Breast epithelium (tissue), 4 donors: Measurements from ENCODE around the gene ARHGAP4. TPM values are rescaled to one million over a fixed set of nuclear protein-coding genes. Genes with fewer than 3 reads are reported as not detected.

ENCODE experiments used
- DNase-seq, 2 donors: peaks; one replicate each; pipeline ENCODE4 v3.0.0-alpha.2; 2019; ENCODE audit warnings: low spot score in 2 of 2
- H3K27ac ChIP-seq, 2 donors: fragments of 200-600 bp; sonication (generic) in 1 of 2; one replicate each; pipeline ENCODE4 v1.5.1; 2016 to 2019; ENCODE audit warnings: mild to moderate bottlenecking in 1 of 2
- H3K27me3 ChIP-seq, 2 donors: fragments of 200-600 bp; sonication (generic) in 1 of 2; one replicate each; pipeline versions ENCODE4 v1.5.1 to v1.6.0; 2017 to 2019; ENCODE audit warnings: control low read depth in 1 of 2, mild to moderate bottlenecking in 1 of 2
- H3K36me3 ChIP-seq: fragments of 200-600 bp; one replicate; pipeline ENCODE4 v1.5.1; 2019
- H3K4me1 ChIP-seq, 2 donors: fragments of 200-600 bp; sonication (generic); one replicate each; pipeline ENCODE4 v1.5.1; 2016 to 2019; ENCODE audit warnings: control low read depth in 1 of 2
- H3K4me3 ChIP-seq, 3 donors: fragments of 200-600 bp; sonication (generic); 1 replicate in 2 of 3; 2 replicates in 1 of 3; pipeline ENCODE4 v1.5.1; 2016 to 2019; ENCODE audit warnings: mild to moderate bottlenecking in 3 of 3, moderate library complexity in 2 of 3
- H3K9me3 ChIP-seq, 2 donors: fragments of 200-600 bp; sonication (generic) in 1 of 2; one replicate each; pipeline ENCODE4 v1.5.1; 2016 to 2019; ENCODE audit warnings: control low read depth in 1 of 2
- POLR2A ChIP-seq: fragments of 450-650 bp; IDR thresholded peaks from one replicate; pipeline ENCODE4 v1.6.1; 2016; ENCODE audit warnings: antibody characterized with exemption, mild to moderate bottlenecking, moderate library complexity
- POLR2AphosphoS5 ChIP-seq, 3 donors: sonication (generic); formaldehyde crosslinking; IDR thresholded peaks; one replicate each; pipeline ENCODE4 v1.6.1; 2017; ENCODE audit warnings: antibody characterized with exemption in 3 of 3
- intact Hi-C: fragments of 100-400 bp; cut with DNase I; formaldehyde crosslinking; loops from one replicate; pipeline ENCODE4 v1.15.1; 2023; ENCODE audit warnings: low total_unique reads
- total RNA-seq, 3 donors: library from RNA; depleted of rRNA; stranded (reverse); fragments of >200 nt; gene quantifications; one replicate each; pipeline ENCODE4 v1.1.0, GENCODE V29; 2016
- TF ChIP-seq, protein P1 (sequence below), 3 donors: fragments of 450-650 bp; IDR thresholded peaks; one replicate each; pipeline ENCODE4 v1.5.1; 2016 to 2017; ENCODE audit warnings: antibody characterized with exemption in 3 of 3, mild to moderate bottlenecking in 3 of 3, moderate library complexity in 3 of 3

The ARHGAP4 gene
- total RNA-seq, 3 donors from 2014 or later = 18.4 to 21.5 (median 19.8) TPM

DNA sequence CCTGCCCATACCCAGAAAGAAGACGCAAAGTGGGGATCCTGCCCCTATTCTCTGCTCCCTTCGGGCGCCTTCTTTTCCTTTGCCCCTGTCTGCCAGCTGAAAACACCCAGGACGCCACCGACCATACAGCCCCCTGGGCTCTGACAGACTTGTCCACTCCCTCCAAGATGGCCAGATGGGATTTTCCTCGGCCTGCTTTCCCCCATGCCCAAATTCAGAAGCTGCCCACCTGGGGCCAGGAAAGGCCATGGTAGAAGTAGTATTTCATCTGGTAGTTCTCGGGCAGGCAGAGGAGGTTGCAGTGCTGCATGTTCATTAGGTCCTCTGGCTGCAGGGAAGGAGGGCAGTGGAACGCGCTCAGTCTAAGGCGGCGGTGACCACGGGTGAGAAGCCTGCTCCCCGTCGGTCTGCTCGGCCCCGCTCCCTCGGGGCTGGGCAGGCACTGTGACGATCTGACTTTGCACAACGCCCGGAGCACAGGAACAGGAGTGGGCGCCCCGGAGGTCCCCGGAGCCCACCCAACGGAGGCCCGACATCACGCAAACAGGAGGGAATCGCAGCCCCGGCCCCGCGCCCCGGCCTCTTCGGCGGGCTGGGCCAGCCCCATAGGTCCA is 8.2 kb upstream of the ARHGAP4 start:
- intact Hi-C loops = no loop called here
- Histone ChIP-seq H3K4me3 (peak overlapping the region; percentile 62 to 88 (median 63)), H3K36me3 (no peaks in the 10 kb centered on the region), H3K27me3 (peaks cover 0 to 14% of the 10 kb centered on the region in 2 donors), H3K9me3 (no peaks in the 10 kb centered on the region), H3K4me1 (no peaks in the 10 kb centered on the region), H3K27ac (peak overlapping the region in 1 of 2 donors; percentile 52)
- DNase-seq = no peak
- no peak for TF ChIP-seq POLR2A
- TF ChIP-seq, protein P1, sequence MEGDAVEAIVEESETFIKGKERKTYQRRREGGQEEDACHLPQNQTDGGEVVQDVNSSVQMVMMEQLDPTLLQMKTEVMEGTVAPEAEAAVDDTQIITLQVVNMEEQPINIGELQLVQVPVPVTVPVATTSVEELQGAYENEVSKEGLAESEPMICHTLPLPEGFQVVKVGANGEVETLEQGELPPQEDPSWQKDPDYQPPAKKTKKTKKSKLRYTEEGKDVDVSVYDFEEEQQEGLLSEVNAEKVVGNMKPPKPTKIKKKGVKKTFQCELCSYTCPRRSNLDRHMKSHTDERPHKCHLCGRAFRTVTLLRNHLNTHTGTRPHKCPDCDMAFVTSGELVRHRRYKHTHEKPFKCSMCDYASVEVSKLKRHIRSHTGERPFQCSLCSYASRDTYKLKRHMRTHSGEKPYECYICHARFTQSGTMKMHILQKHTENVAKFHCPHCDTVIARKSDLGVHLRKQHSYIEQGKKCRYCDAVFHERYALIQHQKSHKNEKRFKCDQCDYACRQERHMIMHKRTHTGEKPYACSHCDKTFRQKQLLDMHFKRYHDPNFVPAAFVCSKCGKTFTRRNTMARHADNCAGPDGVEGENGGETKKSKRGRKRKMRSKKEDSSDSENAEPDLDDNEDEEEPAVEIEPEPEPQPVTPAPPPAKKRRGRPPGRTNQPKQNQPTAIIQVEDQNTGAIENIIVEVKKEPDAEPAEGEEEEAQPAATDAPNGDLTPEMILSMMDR (IDR thresholded peaks at IDR 0.05) = no peak
- TF ChIP-seq POLR2AphosphoS5 (IDR thresholded peaks at IDR 0.05) = no peak

DNA sequence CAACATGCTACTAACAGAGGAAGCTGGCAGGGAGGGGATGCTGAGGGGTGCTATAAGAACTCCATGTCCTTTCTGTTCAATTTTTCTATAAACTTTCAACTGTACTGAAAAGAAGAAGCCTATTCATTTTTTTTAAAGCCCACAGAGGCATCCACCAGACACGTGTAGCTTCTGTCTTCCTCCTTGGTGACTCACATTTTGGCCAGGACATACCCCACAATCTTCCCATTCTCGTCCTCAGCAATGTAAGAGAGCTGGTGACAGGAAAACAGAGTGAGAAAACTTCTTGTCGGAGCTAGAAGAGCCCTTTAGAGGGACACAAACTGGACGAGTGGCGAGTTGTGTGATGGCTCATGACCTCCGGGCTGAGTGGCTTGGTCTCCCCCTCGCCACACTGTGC is 7.7 kb upstream of the ARHGAP4 start:
- Histone ChIP-seq H3K27me3 (peaks cover 0 to 14% of the 10 kb centered on the region in 2 donors), H3K4me1 (no peaks in the 10 kb centered on the region), H3K4me3 (peak overlapping the region; percentile 62 to 88 (median 63)), H3K9me3 (no peaks in the 10 kb centered on the region), H3K27ac (no peak overlapping the region), H3K36me3 (no peaks in the 10 kb centered on the region)
- no peak for DNase-seq
- intact Hi-C loops = no loop called here
- TF ChIP-seq POLR2A = no peak
- TF ChIP-seq POLR2AphosphoS5 (IDR thresholded peaks at IDR 0.05) = no peak
- TF ChIP-seq, protein P1 (IDR thresholded peaks at IDR 0.05) = no peak

DNA sequence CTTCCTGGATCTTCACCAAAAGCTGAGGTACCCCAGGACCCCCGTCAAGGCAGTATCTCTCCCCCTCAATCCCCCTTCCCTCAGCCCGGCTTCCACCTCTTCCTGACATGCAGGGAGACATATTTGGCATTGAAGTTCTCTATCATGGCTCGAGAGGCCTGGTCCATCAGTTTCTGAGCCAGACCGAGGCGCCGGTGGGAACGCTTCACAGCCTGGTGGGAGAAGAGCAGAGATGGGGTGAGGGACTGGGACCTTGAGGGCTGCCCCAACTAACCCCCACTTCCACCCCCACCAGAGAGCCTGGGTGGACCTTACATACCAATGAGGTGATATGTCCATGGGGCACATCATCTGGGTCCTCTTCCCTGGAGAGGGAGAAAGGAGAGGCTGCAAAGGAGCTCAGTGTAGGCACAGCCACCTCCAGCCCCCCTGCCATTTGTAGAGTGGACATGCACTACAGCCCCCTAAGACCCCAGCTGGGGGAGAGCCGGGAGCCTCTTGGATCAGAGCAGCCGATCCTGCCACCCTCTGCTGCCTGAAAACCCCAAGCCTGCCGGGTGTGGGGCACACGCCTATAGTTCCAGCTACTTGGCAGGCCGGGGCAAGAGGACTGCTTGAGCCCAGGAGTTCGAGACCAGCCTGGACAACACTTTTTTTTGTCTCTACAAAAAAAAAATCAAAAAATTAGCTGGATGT is 6.3 kb upstream of the ARHGAP4 start:
- no peak overlapping the region for H3K27ac ChIP-seq
- TF ChIP-seq, protein P1 (IDR thresholded peaks at IDR 0.05) = no peak
- TF ChIP-seq POLR2AphosphoS5 (IDR thresholded peaks at IDR 0.05) (no peak), POLR2A (no peak)
- H3K36me3 ChIP-seq = no peaks in the 10 kb centered on the region
- no peak overlapping the region for H3K4me3 ChIP-seq
- peaks cover 0 to 19% of the 10 kb centered on the region in 2 donors for H3K27me3 ChIP-seq
- H3K9me3 ChIP-seq = no peaks in the 10 kb centered on the region
- intact Hi-C loops = no loop called here
- H3K4me1 ChIP-seq = no peaks in the 10 kb centered on the region
- DNase-seq = no peak

DNA sequence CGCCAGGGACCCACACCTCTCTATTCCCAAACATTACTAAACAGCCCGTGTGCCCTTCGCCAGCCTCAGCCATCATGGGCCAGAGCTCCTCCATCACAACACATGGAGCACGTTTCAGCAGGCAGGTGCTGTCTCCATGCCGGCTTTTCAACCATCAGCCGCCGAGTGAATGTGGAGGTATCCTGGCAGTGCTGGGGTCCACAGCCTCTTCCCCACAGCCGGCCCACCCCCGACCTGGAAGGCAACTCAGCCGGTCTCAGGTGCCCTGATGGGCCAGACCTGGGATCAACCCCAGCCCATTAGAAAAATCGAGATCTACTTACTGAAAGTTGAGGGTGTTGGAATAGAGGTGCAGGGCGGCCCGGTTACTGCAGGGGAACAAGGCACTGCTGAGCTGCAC is 5.7 kb upstream of the ARHGAP4 start:
- Histone ChIP-seq H3K27me3 (peaks cover 0 to 21% of the 10 kb centered on the region in 2 donors), H3K4me3 (no peak overlapping the region), H3K36me3 (no peaks in the 10 kb centered on the region), H3K4me1 (no peaks in the 10 kb centered on the region), H3K27ac (no peak overlapping the region), H3K9me3 (no peaks in the 10 kb centered on the region)
- intact Hi-C loops = no loop called here
- no peak for TF ChIP-seq POLR2AphosphoS5 (IDR thresholded peaks at IDR 0.05)
- TF ChIP-seq, protein P1 (IDR thresholded peaks at IDR 0.05) = no peak
- TF ChIP-seq POLR2A = no peak
- DNase-seq = no peak

DNA sequence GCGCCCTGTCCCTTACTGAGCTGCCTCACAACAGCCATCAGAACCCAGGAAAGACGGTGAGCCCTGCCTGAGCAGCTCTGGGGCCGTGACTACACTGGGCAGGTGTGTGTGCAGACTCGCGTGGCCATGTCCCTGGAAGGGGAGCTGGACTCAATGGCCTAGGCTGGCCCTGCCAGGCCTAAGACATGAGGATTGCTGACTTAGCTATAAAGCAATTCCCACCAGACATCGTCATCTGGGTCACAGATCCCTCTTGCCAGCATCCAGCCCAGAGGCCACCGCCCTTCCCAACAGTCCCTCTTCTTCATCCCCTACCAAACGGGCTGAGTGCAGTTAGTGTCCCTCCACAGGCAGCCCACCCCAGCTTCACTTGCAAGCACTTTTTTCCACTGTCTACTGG is 5.1 kb upstream of the ARHGAP4 start:
- Histone ChIP-seq H3K27me3 (peaks cover 0 to 21% of the 10 kb centered on the region in 2 donors), H3K36me3 (no peaks in the 10 kb centered on the region), H3K9me3 (no peaks in the 10 kb centered on the region), H3K4me1 (no peaks in the 10 kb centered on the region), H3K4me3 (no peak overlapping the region), H3K27ac (no peak overlapping the region)
- TF ChIP-seq POLR2AphosphoS5 (IDR thresholded peaks at IDR 0.05) (no peak), POLR2A (no peak)
- TF ChIP-seq, protein P1 (IDR thresholded peaks at IDR 0.05) = no peak
- intact Hi-C loops = no loop called here
- DNase-seq = no peak
